Choroid plexus epithelial cell (primary cell): Measurements from ENCODE around the gene TRIM5.
"Not testable (repeated sequence)": the region's sequence is repeated elsewhere in the genome, so short reads cannot be mapped to it uniquely, and the experiment has no call there.

ENCODE experiments used
- DNase-seq: peaks from one replicate; pipeline ENCODE4 v3.0.0-alpha.2; 2010; ENCODE audit warnings: low read depth
- H3K4me3 ChIP-seq: 2 replicates; pipeline ENCODE4 v1.5.1; 2011; ENCODE audit warnings: low read depth, mild to moderate bottlenecking, control low read depth, low read length, moderate library complexity
- TF ChIP-seq, protein P1 (sequence below): conservative IDR thresholded peaks from 2 replicates; pipeline ENCODE4 v1.5.1; 2011; ENCODE audit warnings: low read depth, mild to moderate bottlenecking, control low read depth, inconsistent platforms, low read length, moderate library complexity

TRIM5 gene

DNA sequence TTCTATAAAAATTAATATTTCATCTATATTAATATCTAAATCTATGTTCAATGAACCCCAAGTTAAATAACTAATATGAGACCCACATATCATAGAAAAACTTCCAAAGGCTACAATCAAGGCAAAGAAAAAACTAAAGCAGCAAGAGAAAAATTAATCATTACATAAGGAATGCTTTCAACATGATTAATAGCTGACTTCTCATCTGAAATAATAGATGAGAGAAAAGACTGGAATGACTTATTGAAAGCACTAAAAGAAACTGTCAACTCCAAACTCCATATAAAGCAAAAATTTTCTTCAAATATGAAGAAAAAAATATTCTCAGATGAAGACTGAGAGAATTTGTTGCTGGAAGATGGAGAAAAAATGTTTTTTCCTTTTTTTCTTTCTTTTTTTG is 13.0 kb downstream of the TRIM5 start:
- no peak overlapping the region for H3K4me3 ChIP-seq
- TF ChIP-seq, protein P1, sequence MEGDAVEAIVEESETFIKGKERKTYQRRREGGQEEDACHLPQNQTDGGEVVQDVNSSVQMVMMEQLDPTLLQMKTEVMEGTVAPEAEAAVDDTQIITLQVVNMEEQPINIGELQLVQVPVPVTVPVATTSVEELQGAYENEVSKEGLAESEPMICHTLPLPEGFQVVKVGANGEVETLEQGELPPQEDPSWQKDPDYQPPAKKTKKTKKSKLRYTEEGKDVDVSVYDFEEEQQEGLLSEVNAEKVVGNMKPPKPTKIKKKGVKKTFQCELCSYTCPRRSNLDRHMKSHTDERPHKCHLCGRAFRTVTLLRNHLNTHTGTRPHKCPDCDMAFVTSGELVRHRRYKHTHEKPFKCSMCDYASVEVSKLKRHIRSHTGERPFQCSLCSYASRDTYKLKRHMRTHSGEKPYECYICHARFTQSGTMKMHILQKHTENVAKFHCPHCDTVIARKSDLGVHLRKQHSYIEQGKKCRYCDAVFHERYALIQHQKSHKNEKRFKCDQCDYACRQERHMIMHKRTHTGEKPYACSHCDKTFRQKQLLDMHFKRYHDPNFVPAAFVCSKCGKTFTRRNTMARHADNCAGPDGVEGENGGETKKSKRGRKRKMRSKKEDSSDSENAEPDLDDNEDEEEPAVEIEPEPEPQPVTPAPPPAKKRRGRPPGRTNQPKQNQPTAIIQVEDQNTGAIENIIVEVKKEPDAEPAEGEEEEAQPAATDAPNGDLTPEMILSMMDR: no peak
- no peak for DNase-seq

DNA sequence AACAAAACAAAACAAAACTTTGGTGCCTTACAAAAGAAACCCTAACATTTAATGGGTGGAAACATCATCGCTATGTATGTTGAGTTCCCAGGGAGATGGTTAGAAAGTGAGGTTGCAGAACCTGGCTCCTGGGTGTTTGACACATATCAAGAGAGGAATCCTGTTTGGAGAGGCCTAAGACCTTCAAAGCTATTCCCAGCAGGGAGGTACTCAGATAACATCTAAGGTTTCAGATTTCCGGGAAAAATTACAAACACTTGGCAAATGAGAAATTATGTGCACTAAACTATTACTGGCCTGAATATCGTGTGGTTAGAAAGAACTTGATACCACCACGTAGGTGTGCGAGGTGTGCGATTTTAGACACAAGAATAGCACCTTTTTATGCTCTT is 18.5 kb downstream of the TRIM5 start:
- TF ChIP-seq, protein P1: no peak
- peak; percentile 65 for DNase-seq
- H3K4me3 ChIP-seq: no peak overlapping the region

DNA sequence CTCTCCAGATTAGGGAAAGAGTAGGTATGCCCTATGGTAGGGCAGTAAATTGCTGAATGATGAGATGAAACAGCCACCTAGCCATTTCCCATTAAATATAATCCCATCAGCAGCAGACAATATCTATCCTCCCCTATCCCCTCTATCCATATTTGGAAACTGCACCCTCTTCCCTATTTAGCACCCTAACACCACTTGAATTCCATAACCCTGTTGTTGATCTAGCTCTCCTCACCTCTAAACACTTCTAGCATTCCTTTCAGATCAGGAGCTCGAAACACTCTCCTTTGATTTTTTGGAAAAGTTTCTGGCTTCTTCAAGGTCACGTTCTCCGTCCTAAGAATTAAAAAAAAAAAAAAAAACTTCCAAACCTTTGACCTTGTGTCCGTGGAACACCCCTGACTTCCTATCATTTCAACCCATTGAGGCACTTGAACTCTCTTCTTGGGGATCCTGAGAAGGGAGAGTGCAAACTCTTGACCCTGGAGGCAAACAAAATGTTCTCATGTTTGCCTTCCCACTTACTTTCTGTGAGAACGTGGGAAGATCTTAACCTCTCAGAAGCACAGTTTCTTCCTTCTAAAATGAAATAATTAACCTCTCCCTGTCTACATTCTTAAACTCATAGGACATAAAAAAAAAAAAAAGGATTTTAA is 19.0 kb downstream of the TRIM5 start:
- TF ChIP-seq, protein P1: no peak
- H3K4me3 ChIP-seq: no peak overlapping the region
- DNase-seq: peak; percentile 55

DNA sequence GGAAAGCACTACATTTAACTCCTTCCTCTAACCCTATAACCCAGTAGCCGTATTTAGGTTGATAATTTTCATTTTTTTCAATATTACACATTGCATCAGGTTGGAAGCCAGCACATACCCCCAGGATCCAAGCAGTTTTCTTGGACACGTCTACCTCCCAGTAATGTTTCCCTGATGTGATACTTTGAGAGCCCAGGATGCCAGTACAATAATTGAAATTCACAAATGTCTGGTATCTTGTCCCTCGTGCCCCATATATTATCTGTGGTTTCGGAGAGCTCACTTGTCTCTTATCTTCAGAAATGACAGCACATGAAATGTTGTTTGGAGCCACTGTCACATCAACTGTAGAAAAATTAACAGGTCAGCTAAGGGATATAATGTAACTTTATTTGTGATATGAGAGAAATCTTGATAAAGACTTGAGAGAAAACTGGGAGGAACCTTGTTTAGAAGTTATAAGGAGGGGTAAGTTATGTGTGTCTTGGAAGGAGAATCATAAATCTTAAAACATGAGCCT is 19.8 kb downstream of the TRIM5 start:
- DNase-seq: no peak
- TF ChIP-seq, protein P1: no peak
- no peak overlapping the region for H3K4me3 ChIP-seq

DNA sequence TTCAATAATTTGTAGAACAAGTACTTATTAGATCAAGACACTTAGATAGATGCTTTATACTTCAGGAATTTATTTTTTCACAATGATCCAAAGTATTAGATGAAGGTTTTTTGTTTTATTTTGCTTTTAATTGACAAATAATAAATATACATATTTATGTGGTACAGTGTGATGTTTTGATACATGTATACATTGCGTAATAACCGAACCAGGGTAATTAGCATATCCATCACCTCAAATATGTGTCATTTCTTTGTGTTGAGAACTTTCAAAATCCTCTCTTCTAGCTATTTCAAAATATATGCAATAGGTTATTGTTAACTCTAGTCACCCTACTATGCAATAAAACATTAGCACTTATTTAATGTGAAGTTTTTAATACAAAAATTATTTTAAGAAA is 21.4 kb downstream of the TRIM5 start:
- TF ChIP-seq, protein P1: no peak
- no peak overlapping the region for H3K4me3 ChIP-seq
- DNase-seq: no peak

DNA sequence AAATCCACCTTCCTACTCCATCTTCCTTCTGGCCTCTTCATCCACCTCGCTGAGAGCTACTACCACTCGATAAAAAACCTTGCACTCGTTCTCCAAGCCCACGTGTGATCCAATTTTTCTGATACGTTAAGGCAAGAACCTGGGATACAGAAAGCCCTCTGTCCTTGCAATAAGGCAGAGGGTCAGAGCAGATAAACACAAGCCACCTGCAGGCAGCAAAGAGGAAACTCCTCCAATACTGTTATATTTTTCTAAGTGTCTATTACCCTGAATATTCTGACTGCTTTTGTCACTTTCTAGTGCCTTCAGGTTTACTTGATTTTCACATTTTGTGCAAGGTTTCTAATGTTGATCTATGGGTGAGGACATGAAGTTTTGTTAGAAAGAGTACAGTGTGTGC is 26.6 kb downstream of the TRIM5 start:
- H3K4me3 ChIP-seq: no peak overlapping the region
- DNase-seq: no peak
- TF ChIP-seq, protein P1: no peak

DNA sequence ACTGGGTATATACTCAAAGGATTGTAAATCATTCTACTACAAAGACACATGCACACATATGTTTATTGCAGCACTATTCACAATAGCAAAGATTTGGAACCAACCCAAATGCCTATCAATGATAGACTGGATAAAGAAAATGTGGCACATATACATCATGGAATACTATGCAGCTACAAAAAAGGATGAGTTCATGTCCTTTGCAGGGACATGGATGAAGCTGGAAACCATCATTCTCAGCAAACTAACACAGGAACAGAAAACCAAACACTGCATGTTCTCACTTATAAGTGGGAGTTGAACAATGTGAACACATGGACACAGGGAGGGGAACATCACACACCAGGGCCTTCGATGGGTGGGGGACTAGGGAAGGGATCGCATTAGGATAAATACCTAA is 27.9 kb downstream of the TRIM5 start:
- DNase-seq, H3K4me3 ChIP-seq: not testable (repeated sequence)
